Activated CD4-positive, alpha-beta T cell treated with anti-CD3 and anti-CD28 coated beads, Interleukin-2, amount 10 ng/mL, durations not matched to agents 7 days and 5 days (primary cell): Measurements from ENCODE around the gene NUPR1. TPM values are rescaled to one million over a fixed set of nuclear protein-coding genes. Genes with fewer than 3 reads are reported as not detected.
"Not testable (repeated sequence)": the region's sequence is repeated elsewhere in the genome, so short reads cannot be mapped to it uniquely, and the experiment has no call there.

Experiments used
- CTCF ChIA-PET: fragments of 350-600 bp; sonication (Branson Sonifier 250); formaldehyde crosslinking; loops from one replicate; lab custom pipeline; 2021; ENCODE audit warnings: antibody characterized with exemption; lab: Charles Lee
- POLR2A ChIA-PET: fragments of 350-600 bp; sonication (Branson Sonifier 250); formaldehyde crosslinking; loops from one replicate; lab custom pipeline; 2021; ENCODE audit warnings: antibody characterized with exemption; lab: Charles Lee
- DNase-seq: peaks from one replicate; pipeline ENCODE4 v3.0.0-alpha.2; 2020
- H3K27ac Mint-ChIP-seq: one replicate; pipeline ENCODE4 v1.8.0; 2021; ENCODE audit warnings: mild to moderate bottlenecking, moderate library complexity, mixed read lengths
- H3K27me3 Mint-ChIP-seq: one replicate; pipeline ENCODE4 v1.8.0; 2021; ENCODE audit warnings: mixed read lengths
- H3K36me3 Mint-ChIP-seq: one replicate; pipeline ENCODE4 v1.8.0; 2021; ENCODE audit warnings: low read depth, mixed read lengths
- H3K4me1 Mint-ChIP-seq: one replicate; pipeline ENCODE4 v1.8.0; 2021; ENCODE audit warnings: mixed read lengths
- H3K4me3 Mint-ChIP-seq: one replicate; pipeline ENCODE4 v1.8.0; 2021; ENCODE audit warnings: mild to moderate bottlenecking, moderate library complexity, mixed read lengths
- H3K9me3 Mint-ChIP-seq: one replicate; pipeline ENCODE4 v1.8.0; 2021; ENCODE audit warnings: mixed read lengths
- total RNA-seq, 2 experiments: library from RNA; stranded (reverse); gene quantifications; one replicate each; pipeline ENCODE4 v1.2.3, GENCODE V29; 2021

Gene NUPR1
- total RNA-seq, 2 experiments from 2014 or later = not detected

DNA sequence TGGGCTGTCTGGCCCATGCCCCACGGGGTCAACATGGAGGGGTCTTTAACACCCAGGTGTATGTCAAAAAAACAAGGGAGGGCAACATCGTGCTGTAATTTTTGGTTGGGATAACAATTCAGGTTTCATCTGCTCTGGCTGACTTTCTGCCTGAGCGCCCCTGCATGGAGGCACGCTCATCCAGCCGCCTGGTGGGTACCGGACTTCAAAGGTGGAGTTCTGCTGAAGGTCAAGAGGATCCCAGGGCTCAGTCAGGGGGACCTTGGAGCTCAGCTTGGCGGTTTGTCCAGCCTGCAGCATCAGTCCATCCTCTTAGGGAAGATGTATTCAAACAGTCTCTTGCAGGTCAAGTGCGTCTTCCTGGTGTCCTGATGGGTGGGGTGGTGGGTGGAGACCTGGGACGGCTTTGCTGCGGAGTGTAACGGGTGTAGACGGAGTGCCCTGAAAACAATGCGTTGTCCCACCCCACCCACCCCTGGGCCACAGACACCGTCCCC, 9.6 kb upstream of the NUPR1 start:
- no peaks in the 10 kb centered on the region for H3K27me3 Mint-ChIP-seq
- ChIA-PET CTCF (no interaction called here), POLR2A (no interaction called here)
- no peaks in the 10 kb centered on the region for H3K9me3 Mint-ChIP-seq
- no peak for DNase-seq
- H3K27ac Mint-ChIP-seq = no peak overlapping the region
- H3K4me3 Mint-ChIP-seq = no peak overlapping the region
- H3K36me3 Mint-ChIP-seq = no peaks in the 10 kb centered on the region
- H3K4me1 Mint-ChIP-seq = peaks cover 13% of the 10 kb centered on the region

- H3K36me3 Mint-ChIP-seq = no peaks in the 10 kb centered on the region
- H3K9me3 Mint-ChIP-seq = no peaks in the 10 kb centered on the region
- ChIA-PET POLR2A (no interaction called here), CTCF (no interaction called here)
- H3K27me3 Mint-ChIP-seq = no peaks in the 10 kb centered on the region
- H3K27ac Mint-ChIP-seq = no peak overlapping the region
- H3K4me3 Mint-ChIP-seq = no peak overlapping the region
- peaks cover 11% of the 10 kb centered on the region for H3K4me1 Mint-ChIP-seq
- DNase-seq = no peak
Measured at GRCh38 chr16:28546626-28547025, 7.9 kb upstream of the NUPR1 start.

GRCh38 chr16:28545964-28546363, 7.2 kb upstream of the NUPR1 start:
- H3K27ac Mint-ChIP-seq, H3K9me3 Mint-ChIP-seq, POLR2A ChIA-PET, H3K36me3 Mint-ChIP-seq, CTCF ChIA-PET, H3K4me3 Mint-ChIP-seq, DNase-seq, H3K27me3 Mint-ChIP-seq: not testable (repeated sequence)
- peaks cover 11% of the 10 kb centered on the region for H3K4me1 Mint-ChIP-seq

DNA sequence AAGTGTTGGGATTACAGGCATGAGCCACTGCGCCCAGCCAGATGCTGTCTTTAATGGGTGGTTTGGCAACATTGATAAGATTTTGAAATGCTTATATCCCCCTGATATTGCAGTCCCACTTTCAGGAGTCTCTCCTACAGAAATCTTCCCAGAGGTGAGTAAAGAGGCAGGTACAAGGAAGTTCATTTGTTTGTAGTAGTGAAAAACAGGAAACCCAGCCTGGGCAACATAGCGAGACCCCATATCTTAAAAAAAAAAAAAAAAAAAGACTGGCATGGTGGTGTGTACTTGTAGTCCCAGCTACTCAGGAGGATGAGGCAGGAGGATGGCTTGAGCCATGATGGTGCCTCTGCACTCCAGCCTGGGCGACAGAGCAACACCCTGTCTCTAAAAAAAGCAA, 6.2 kb upstream of the NUPR1 start:
- no peak overlapping the region for H3K27ac Mint-ChIP-seq
- peaks cover 13% of the 10 kb centered on the region for H3K4me1 Mint-ChIP-seq

DNA sequence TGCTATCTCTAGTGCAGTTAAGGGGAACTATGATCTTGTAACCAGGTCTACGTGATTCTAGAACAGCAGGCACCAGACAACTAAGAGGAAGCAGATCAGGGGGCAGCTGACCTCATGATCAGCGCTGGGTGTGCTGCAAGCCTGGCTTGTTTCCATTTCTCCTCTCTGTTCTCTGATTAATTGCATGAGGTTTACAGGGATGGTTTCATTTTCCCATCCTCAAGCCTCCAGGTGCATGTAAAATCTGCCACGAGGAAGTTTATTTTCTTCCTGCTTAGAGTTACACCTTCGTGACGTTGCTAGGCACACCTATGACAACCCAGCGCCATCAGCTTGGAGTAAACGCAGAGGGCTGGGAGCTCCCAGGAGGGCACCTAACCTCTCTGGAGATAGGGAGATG, 4.3 kb upstream of the NUPR1 start:
- CTCF ChIA-PET = no interaction called here
- peaks cover 8% of the 10 kb centered on the region for H3K4me1 Mint-ChIP-seq
- POLR2A ChIA-PET = no interaction called here
- H3K9me3 Mint-ChIP-seq = no peaks in the 10 kb centered on the region
- no peak for DNase-seq
- H3K36me3 Mint-ChIP-seq = no peaks in the 10 kb centered on the region
- no peak overlapping the region for H3K27ac Mint-ChIP-seq
- no peak overlapping the region for H3K4me3 Mint-ChIP-seq
- no peaks in the 10 kb centered on the region for H3K27me3 Mint-ChIP-seq

More for the DNA sequence above, 6.2 kb upstream of the NUPR1 start:
- Mint-ChIP-seq H3K27me3 (no peaks in the 10 kb centered on the region), H3K9me3 (no peaks in the 10 kb centered on the region), H3K4me3 (no peak overlapping the region), H3K36me3 (no peaks in the 10 kb centered on the region)
- no peak for DNase-seq
- CTCF ChIA-PET = no interaction called here
- POLR2A ChIA-PET = no interaction called here

GRCh38 chr16:28542646-28543045, 3.9 kb upstream of the NUPR1 start:
- no peak overlapping the region for H3K27ac Mint-ChIP-seq
- CTCF ChIA-PET = no interaction called here
- DNase-seq = no peak
- peaks cover 8% of the 10 kb centered on the region for H3K4me1 Mint-ChIP-seq
- POLR2A ChIA-PET = no interaction called here
- H3K27me3 Mint-ChIP-seq = no peaks in the 10 kb centered on the region
- H3K9me3 Mint-ChIP-seq = no peaks in the 10 kb centered on the region
- H3K36me3 Mint-ChIP-seq = no peaks in the 10 kb centered on the region
- H3K4me3 Mint-ChIP-seq = no peak overlapping the region

- Mint-ChIP-seq H3K27ac (no peak overlapping the region), H3K4me3 (no peak overlapping the region), H3K4me1 (peaks cover 19% of the 10 kb centered on the region), H3K36me3 (no peaks in the 10 kb centered on the region), H3K27me3 (no peaks in the 10 kb centered on the region), H3K9me3 (no peaks in the 10 kb centered on the region)
- DNase-seq = no peak
- POLR2A ChIA-PET = no interaction called here
- CTCF ChIA-PET = no interaction called here
Measured at GRCh38 chr16:28540346-28540745, 1.6 kb upstream of the NUPR1 start.

GRCh38 chr16:28537964-28538732, 626 bp downstream of the NUPR1 start:
- DNase-seq = no peak
- ChIA-PET POLR2A (no interaction called here), CTCF (no interaction called here)
- no peak overlapping the region for H3K27ac Mint-ChIP-seq
- H3K9me3 Mint-ChIP-seq = peaks cover 6% of the 10 kb centered on the region
- peaks cover 6% of the 10 kb centered on the region for H3K36me3 Mint-ChIP-seq
- H3K27me3 Mint-ChIP-seq = no peaks in the 10 kb centered on the region
- H3K4me1 Mint-ChIP-seq = peaks cover 32% of the 10 kb centered on the region
- H3K4me3 Mint-ChIP-seq = no peak overlapping the region

GRCh38 chr16:28537076-28537475, 1.7 kb downstream of the NUPR1 start:
- ChIA-PET POLR2A (no interaction called here), CTCF (interaction anchor here (1.4 kb wide), 1 partner anchor 45 kb away, joined by 4 read pairs; the partner anchor contains the start of gene CLN3)
- Mint-ChIP-seq H3K27ac (peak overlapping the region; percentile 48), H3K9me3 (peaks cover 6% of the 10 kb centered on the region), H3K27me3 (no peaks in the 10 kb centered on the region), H3K4me3 (no peak overlapping the region), H3K36me3 (peaks cover 6% of the 10 kb centered on the region), H3K4me1 (peaks cover 30% of the 10 kb centered on the region)
- no peak for DNase-seq

GRCh38 chr16:28534542-28535373, 4.0 kb downstream of the NUPR1 start:
- ChIA-PET CTCF (interaction anchor here (0.7 kb wide), 1 partner anchor 29 kb away, joined by 3 read pairs; the partner anchor contains the start of gene IL27), POLR2A (no interaction called here)
- Mint-ChIP-seq H3K27ac (peak overlapping the region; percentile 93), H3K4me1 (peaks cover 28% of the 10 kb centered on the region), H3K9me3 (peaks cover 6% of the 10 kb centered on the region), H3K4me3 (no peak overlapping the region), H3K27me3 (no peaks in the 10 kb centered on the region), H3K36me3 (peaks cover 6% of the 10 kb centered on the region)
- DNase-seq = no peak

- Mint-ChIP-seq H3K4me1 (peaks cover 28% of the 10 kb centered on the region), H3K27me3 (no peaks in the 10 kb centered on the region), H3K36me3 (peaks cover 6% of the 10 kb centered on the region), H3K4me3 (no peak overlapping the region), H3K9me3 (peaks cover 6% of the 10 kb centered on the region), H3K27ac (peak overlapping the region; percentile 60)
- POLR2A ChIA-PET = no interaction called here
- CTCF ChIA-PET = interaction anchor here (0.8 kb wide), 1 partner anchor 9 kb away, joined by 3 read pairs; no protein-coding TSS in a partner anchor
- DNase-seq = no peak
Measured at GRCh38 chr16:28532940-28533647, 5.7 kb downstream of the NUPR1 start.

DNA sequence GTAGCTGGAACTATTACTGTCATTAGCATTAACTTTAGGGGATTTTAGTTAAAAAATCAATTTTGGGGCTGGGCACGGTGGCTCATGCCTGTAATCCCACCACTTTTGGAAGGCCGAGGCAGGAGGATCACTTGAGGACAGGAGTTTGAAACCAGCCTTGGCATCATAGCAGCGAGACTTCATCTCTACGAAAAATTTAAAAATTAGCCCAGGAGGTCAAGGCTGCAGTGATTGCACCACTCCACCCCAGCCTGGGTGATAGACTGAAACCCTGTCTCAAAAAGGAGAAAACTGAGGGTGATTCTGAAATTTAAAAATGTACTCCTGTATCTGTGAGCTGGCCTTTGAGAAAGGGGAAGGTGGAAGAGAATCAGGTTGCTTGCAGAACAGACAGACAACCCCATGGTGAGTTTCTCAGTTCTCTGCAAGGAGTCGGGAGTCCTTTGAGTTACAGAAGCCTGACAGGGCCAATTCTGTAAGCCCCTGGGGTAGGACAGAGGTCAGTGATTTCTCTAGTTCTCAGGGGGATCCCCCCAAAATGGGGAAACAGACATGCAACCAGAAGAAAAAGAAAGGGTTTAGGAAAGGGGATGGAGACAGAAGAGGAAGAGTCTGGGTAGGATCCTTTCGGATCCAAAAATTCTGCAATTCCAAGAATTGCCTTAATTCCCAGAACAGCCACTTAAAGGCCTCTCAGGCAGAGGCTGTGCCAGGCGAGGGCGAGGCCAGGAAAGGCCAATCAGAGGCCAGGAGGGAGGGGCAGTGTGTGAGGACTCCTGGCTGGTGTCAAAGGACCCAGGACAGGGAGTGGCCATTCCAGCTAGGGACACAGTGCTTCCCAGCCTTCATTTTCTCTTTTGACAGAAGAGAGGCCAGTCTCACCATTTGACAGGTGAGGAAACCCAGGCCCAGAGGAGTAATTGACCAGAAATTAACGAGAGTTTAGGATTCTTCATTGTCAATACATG, 6.7 kb downstream of the NUPR1 start:
- DNase-seq = no peak
- Mint-ChIP-seq H3K27me3 (no peaks in the 10 kb centered on the region), H3K27ac (peak overlapping the region; percentile 59), H3K36me3 (peaks cover 6% of the 10 kb centered on the region), H3K4me3 (no peak overlapping the region), H3K4me1 (peaks cover 25% of the 10 kb centered on the region), H3K9me3 (peaks cover 6% of the 10 kb centered on the region)
- ChIA-PET POLR2A (no interaction called here), CTCF (interaction anchor here (1.2 kb wide), 1 partner anchor 18 kb away, joined by 3 read pairs; no protein-coding TSS in a partner anchor)
